ENCODE results near the gene ST6GALNAC2.
A peak's percentile ranks its signal among the peaks of the same experiment; 100 is the strongest.
"Not testable (repeated sequence)": the region's sequence is repeated elsewhere in the genome, so short reads cannot be mapped to it uniquely, and the experiment has no call there.

The ST6GALNAC2 gene

GRCh38 chr17:76538941-76539570, 46.6 kb downstream of the ST6GALNAC2 start:
- no peak for DNase-seq

- DNase-seq: no peak
Observed at GRCh38 chr17:76538281-76538931, 47.3 kb downstream of the ST6GALNAC2 start.

GRCh38 chr17:76537578-76538280, 47.9 kb downstream of the ST6GALNAC2 start, which contains the start of gene CYGB:
Gene CYGB, minus strand, starts transcription at chr17:76537709. Its CDS starts 167 bp downstream, at chr17:76537542.
- no peak for DNase-seq

GRCh38 chr17:76537288-76537577, 48.4 kb downstream of the ST6GALNAC2 start:
- DNase-seq: no peak

GRCh38 chr17:76536511-76537287, 49.0 kb downstream of the ST6GALNAC2 start:
- no peak for DNase-seq

GRCh38 chr17:76535788-76536510, 49.7 kb downstream of the ST6GALNAC2 start:
- no peak for DNase-seq

- no peak for DNase-seq
Observed at GRCh38 chr17:76534831-76535732, 50.6 kb downstream of the ST6GALNAC2 start.

- not testable (repeated sequence) for DNase-seq
Observed at GRCh38 chr17:76533640-76534359, 51.9 kb downstream of the ST6GALNAC2 start.

- no peak for DNase-seq
Observed at GRCh38 chr17:76532072-76532651, 53.5 kb downstream of the ST6GALNAC2 start.

GRCh38 chr17:76531486-76532038, 54.1 kb downstream of the ST6GALNAC2 start:
- DNase-seq: no peak

- no peak for DNase-seq
Observed at GRCh38 chr17:76530811-76531485, 54.7 kb downstream of the ST6GALNAC2 start.

- DNase-seq: no peak
Observed at GRCh38 chr17:76530095-76530723, 55.5 kb downstream of the ST6GALNAC2 start.

GRCh38 chr17:76529224-76530094, 56.2 kb downstream of the ST6GALNAC2 start:
- DNase-seq: peak; percentile 35

GRCh38 chr17:76528528-76529223, 57.0 kb downstream of the ST6GALNAC2 start:
- DNase-seq: peak; percentile 63

- no peak for DNase-seq
Observed at GRCh38 chr17:76528156-76528527, 57.5 kb downstream of the ST6GALNAC2 start.

- no peak for DNase-seq
Observed at GRCh38 chr17:76527430-76528111, 58.1 kb downstream of the ST6GALNAC2 start.

- DNase-seq: not testable (repeated sequence)
Observed at GRCh38 chr17:76527016-76527415, 58.6 kb downstream of the ST6GALNAC2 start.
